Forelimb muscle (tissue), 1 donor: ENCODE measurements around the gene RPS3A. TPM values are rescaled to one million over a fixed set of nuclear protein-coding genes. Genes with fewer than 3 reads are reported as not detected.
"Not testable (repeated sequence)": the region's sequence is repeated elsewhere in the genome, so short reads cannot be mapped to it uniquely, and the experiment has no call there.

Source experiments
- DNase-seq: peaks from one replicate; pipeline ENCODE4 v3.0.0-alpha.2; 2013; ENCODE audit warnings: low read depth
- polyA plus RNA-seq: library from polyadenylated mRNA; unstranded; fragments of 120-200 nt; gene quantifications from one replicate; pipeline ENCODE4 v1.2.1, GENCODE V29; 2013; ENCODE audit not compliant: insufficient read length

The RPS3A gene
- polyA plus RNA-seq: 5,513 TPM

DNA sequence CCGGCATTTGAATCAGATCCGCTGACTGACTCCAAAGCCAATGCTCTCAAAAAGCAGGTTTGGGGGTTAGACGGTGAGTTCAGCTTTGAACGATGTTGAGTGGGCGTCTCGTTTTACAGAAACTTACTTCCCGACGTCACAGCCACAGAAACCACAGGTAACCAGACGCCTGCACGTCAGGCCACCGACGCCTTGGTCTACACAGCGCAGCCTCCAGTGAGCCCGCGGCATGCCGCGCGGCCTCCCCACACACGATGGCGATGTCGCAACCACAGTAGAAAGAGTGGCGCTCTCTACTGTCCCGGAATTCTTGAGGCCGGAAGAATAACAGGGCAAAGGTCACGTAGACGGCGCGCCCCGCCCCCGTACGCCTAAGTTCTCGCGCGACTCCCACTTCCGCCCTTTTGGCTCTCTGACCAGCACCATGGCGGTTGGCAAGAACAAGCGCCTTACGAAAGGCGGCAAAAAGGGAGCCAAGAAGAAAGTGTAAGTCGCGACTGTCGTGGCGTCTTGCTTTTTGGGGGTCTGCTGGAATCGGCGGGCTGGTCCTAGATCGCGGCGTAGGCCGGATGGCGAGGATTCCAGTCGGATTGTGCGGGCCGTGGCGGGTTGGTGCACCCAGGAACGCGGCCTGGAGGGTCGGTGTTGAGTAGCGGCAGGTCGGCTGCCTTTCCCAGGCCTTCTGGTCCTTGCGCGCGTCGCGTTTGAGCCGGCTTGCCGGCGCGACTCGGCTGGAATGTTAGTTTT lies at the start of gene RPS3A:
Gene RPS3A, plus strand, starts transcription at position 400 of the 747 bp plus-strand sequence. Its CDS starts 25 bp downstream, at position 425.
- peak; percentile 93 for DNase-seq

DNA sequence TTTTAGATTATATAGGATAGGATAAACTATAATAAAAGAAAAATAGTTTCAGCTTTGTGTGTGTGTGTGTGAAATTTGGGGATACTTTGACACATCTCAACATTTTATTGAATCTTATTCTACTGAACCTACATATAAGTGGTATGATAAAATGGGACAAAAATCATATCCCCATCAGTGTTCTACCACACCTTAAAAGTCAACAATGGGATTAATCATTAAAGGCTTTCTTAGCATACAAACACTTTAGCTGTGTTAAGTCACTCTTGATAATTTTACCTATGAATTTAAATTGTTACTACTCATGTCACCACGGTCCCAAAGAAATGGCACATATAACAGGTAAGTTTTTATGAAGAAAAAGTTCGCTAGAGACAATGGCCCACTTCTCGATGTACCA lies 46.6 kb upstream of the RPS3A start:
- DNase-seq: no peak

DNA sequence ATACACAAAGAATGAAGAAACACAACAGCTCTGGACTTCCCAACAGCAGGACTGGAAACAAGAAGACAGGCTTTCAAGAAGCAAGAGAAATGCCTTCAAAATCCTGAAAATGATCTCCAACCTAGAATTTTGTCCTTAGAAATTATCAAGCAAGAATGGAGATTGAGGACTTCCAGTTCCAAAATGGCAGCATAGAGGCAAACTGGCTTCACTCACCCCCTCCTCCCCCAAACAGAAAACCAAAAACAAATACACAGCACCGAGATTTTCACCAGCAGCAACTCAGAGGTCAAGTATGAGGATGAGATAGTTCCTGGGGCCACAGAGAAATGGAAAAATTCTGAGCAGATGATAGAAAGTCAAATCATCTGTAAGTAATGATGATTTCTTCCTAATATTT lies 43.9 kb upstream of the RPS3A start:
- no peak for DNase-seq

DNA sequence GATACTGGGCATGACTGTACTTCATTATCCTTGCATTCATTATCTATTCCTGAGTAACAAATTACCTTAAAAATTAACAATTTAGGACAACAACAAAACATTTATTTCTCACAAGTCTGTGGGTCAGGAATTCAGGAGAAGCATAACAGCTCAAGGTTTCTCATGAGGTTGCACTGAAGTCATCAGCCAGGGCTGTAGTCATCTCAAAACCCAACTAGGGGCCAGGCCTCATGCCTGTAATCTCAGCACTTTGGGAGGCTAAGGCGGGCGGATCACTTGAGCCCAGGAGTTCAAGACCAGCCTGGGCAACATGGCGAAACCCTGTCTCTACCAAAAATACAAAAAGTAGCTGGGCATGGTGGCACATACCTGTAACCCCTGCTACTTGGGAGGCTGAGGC lies 36.3 kb upstream of the RPS3A start:
- DNase-seq: not testable (repeated sequence)

DNA sequence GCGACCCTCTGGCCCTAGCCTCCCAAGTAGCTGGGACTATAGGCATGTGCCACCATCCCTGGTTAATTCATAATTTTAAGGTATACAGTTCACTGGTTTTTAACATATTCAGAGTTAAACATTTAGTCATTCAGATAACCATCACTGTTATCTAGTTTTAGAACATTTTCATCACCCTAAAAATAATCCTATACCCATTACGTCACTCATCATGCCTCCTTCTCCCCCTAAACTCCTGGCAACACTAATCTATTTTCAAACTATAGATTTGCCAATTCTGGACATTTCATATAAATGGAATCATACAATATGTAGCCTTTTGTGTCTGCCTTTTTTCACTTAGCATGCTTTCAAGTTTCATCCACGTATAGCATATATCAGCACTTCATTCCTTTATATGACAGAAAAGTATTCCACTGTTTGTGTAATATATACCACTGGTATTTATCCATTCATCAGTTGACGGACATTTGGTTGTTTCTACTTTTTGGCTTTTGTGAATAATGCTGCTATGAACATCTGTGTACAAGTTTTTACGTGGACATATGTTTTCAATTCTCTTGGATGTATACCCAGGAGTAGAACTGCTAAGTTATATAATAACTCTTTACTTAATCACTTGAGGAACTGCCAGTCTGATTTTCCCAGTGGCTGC lies 32.0 kb upstream of the RPS3A start:
- no peak for DNase-seq

DNA sequence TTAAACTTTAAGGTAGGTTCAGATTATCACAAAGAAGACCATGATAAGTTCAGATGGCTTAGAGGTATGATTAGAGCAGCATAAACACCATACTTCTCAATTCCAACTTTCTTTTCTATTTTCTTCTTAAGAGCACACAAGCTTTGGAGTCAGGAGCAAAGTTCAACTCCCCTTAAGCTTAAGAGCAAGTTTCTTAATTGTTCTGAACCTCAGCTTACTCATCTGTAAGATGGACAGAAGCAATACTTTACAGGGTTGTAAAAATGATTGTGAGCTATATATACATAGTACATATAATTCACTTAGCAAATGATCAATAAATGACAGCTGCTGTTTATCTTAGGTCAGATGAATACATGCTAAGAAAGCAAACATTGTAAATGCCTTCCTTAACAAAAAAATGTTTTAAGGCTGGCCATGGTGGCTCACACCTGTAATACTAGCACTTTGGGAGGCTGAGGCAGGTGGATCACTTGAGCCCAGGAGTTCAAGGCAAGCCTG lies 25.0 kb upstream of the RPS3A start:
- no peak for DNase-seq

DNA sequence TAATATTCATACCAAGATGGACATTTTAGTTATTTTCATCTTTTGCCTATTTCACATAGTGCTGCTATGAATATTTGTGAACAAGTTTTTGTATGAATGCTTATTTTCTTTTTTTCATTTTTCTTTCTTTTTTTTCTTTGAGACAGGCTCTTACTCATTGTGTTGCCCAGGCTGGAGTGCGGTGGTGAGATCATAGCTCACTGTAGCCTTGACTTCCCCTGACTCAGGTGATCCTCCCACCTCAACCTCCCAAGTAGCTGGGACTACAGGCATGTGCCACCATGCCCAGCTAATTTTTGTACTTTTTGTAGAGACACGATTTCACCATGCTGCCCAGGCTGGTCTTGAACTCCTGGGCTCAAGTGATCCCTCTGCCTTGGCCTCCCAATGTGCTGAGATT lies 21.4 kb upstream of the RPS3A start:
- not testable (repeated sequence) for DNase-seq

DNA sequence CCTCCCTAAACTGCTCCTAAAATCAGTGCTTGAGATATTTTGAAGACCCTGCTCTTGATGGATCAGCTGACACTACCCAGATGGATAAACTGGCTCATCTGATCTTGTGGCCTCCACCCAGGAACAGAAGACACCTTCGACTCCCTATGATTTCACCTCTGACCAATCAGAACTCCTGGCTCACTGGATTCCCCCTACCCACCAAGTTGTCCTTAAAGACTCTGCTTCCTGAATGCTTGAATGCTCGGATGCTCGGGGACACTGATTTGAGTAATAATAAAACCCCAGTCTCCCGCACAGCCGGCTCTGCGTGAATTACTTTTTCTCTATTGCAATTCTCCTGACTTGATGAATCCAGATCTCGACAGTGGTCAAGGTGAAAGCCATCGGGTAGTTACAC lies 12.0 kb upstream of the RPS3A start:
- DNase-seq: no peak

DNA sequence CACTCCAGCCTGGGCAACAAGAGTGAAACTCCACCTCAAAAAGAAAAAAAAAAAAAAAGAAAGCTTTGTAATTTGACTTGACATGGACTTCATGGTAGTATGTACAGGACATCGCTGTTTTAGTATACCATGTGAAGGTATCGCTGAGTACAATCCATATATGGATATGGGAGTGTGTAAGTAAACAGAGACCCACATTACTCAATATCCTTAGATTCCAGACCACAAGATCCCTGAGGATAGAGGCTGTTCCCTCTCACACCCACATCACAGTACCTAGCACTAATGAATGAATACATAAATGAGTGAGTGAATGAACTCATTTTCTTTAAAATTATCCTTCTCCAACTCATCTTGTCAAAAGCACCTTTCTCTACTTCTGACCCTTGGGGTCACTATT lies 8.4 kb upstream of the RPS3A start:
- DNase-seq: no peak

DNA sequence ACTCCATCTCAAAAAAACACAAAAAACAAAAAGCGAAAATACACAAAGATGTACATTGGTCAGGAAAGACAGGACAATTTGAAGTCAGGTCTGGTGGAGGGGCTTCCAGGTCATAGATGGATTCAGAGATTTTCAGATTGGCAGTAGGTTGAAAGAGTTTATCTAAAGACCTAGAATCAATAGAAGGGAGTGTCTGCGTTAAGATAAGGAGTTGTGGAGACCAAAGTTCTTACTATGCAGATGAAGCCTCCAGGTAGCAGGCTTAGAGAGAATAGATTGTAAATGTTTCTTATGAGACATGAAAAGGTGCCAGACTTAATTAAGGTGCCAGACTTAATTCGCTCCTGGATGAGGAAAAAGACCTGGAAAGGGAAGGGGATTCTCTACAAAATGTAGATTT lies 6.9 kb upstream of the RPS3A start:
- DNase-seq: no peak

DNA sequence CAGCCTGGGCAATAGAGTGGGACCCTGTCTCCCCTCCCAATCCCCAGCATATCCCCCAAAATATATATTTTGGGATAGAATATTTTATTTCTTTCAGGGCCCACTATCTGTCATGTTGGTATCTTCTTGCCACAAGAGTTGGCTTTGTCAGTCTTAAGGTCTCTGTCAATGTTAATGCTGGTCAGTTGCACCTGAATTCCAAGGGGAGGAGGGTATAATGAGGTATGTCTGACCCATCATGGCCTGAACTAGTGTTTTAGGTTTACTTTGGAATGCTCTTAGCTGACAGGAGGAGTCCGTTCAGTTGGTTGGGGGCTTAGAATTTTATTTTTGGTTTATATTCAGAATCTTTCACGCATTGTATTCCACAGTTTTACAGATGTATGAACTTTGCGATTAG lies 6.2 kb upstream of the RPS3A start:
- no peak for DNase-seq

DNA sequence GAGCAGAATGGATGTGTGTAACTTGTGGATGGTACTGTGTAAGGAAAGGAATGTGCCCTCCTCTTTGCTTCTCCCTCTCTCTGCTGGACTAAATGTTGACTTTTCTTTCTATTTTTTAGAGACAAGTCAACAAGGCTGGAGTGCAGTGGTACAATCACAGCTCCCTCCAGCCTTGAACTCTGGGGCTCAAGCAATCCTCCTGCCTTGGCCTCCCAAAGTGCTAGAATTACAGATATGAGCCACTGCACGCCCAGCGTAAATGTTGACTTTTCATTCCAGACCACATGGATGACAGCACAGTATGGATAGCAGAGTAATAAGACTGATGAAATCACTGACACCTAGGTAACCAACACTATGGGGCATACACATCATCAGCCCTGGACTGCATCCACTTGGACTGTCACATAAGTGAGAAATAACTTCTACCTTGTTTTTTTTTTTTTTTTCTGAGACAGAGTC lies 5.1 kb upstream of the RPS3A start:
- DNase-seq: no peak

DNA sequence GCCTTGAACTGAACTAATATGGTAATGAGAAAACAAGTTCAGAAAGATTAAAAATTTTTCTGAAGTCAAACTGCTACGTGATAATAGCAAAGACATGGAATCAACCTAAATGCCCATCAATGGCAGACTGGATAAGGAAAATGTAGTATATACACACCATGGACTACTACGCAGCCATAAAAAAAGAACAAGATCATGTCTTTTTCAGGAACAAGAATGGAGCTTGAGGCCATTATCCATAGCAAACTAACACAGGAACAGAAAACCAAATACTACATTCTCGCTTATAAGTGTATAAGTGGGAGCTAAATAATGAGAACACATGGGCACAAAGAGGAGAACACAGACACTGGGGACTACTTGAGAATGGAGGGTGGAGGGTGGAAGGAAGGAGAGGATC lies 4.3 kb upstream of the RPS3A start:
- no peak for DNase-seq

DNA sequence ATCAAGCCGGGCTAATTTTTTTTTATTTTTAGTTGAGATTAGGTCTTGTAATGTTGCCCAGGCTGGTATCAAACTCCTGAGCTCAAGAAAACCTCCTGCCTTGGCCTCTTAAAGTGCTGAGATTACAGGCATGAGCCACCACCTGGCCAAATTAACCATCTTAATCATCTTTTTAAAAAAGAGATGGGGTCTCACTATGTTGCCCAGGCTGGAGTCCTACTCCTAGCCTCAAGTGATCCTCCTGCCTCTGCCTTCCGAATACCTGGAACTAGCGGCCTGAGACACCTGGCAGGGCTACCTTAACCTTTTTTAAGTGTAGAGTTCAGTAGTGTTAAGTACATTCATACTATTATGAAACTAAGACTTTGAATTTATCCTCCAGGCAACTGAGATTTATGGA lies 1.7 kb upstream of the RPS3A start:
- DNase-seq: no peak

DNA sequence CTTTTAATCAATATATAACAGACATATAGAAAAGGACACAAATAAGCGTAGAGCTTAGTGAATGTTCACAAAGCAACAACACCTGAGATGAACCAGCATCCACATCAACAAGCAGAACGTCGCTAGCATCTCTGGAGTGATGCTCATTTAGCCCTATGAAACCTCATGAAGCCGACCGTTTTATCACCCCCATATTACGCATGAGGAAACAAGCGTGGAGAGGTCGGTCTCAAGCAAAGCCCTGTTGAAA lies 524 bp upstream of the RPS3A start:
- DNase-seq: peak; percentile 11

DNA sequence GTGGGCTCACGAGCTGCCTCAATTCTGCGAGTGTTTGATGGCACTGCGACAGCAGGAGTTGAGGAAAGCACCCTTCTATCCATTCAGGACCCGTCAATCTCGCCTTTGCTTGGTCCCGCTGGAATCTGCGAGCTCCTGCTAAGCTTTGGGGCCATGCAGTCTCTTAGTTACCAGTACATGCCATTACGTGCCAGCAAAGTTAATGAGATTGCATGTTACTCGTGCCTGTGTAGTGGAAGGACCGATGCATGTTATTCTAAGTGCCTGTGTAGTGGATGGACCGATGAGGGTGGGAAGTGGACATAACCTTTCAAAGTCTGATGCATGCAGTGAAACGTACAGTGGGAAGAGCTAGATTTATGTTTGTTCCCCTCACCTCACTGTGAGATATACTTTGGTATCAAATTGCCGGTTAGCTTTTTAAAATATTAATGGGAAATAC lies 569 bp downstream of the RPS3A start:
- DNase-seq: no peak

DNA sequence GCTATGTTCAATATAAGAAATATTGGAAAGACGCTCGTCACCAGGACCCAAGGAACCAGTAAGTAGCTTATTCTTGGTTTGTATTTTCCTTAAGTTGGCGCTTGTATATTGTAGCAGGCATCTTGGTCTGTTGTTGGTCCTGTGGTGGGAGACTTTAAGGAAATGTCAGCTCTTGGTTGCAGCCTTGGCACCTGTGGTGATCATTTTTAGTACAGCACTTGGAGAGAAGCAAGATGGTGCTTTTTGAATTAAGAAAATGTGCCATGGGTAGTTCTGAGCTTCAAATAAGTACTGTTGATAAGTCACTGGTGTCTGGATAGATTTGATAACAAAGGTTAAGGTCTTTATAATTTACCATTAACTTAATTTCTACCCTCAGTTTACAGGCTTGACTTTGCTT lies 1.1 kb downstream of the RPS3A start:
- no peak for DNase-seq

DNA sequence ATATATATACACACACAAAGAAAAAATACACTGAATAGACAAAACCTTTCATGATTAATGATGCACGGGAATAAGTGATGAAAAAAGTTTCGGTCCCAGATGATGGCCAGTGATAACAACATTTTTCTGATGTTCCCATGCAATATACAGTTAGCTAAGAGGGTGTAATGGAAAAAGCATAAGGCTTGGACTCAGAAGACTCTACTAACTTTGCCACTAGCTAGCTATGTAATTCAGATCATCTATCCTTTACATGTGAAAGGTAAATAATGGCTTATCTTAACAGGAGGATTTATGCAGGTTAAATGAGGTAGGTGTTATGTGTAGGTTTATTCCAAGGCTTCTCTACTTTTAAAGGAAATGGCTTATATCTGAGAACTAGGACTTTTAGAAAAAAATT lies 4.3 kb downstream of the RPS3A start:
- no peak for DNase-seq

DNA sequence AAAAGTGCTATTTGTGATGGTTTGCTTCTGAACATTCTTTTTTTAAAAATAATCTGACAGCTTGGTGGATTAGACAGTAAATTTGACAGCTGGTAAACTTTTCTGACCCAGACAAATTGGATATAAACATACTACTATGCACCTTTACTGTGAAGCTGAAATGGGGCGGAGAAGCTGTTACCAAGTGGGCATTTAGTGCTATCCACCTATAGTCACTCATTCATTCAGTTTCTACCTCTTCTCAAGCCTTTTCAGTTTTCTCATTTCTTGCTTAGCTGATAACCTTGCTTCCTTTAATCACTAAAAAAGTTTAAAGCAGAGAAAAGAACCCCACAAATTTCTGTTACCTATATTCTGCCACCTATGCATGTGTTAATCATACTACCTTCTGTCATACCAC lies 5.2 kb downstream of the RPS3A start:
- no peak for DNase-seq

DNA sequence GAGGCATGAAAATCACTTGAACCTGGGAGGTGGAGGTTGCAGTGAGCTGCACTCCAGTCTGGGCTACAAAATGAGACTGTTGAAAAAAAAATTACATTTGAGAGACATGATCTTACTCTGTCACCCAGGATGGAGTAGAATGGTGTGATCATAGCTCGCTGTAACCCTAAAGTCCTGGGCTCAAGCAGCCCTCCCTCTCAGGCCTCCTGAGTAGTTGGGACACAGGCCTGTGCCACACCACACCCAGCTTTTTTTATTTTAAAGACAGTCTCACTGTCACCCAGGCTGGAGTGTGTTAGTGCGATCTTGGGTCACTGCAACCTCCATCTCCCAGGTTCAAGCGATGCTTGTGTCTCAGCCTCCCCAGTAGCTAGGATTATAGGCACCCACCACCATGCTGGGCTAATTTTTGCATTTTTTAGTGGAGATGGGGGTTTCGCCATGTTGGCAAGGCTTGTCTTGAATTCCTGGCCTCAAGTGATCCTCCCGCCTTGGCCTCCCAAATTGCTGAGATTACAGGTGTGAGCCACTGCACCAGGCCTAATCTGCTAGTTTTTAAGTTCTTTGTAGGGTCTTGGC lies 6.1 kb downstream of the RPS3A start:
- no peak for DNase-seq

DNA sequence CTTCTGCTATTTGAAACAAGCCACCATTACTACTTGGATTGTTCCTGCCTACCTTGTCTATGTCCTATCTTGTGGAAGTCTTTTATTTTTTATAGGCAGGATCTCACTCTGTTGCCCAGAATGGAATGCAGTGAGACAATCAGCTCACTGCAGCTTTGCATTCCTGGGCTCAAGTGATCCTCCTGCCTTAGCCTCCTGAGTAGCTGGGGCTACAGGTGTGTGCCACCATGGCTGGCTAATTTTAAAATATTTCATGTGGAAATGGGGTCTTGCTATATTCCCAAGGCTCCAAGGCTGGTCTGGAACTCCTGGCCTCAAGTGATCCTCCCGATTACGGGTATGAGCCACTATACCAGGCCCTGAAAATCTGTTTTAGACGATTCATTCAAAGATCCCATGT lies 7.6 kb downstream of the RPS3A start:
- DNase-seq: no peak

DNA sequence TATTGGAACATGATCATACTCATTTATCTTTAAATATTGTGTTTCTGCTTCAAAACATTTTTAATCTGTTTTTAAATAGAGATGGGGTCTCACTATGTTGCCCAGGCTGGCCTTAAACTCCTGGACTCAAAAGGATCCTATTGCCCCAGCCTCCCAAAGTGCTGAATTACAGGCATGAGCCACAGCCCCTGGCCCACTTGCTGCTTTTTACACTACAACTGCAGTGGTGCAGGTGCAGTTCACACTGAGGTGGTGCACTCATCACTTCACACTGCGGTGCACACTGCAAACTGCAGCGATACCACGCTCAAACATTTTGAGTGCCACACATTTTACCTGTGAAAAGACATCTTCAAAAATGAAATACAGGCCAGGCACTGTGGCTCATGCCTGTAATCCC lies 10.8 kb downstream of the RPS3A start:
- no peak for DNase-seq

DNA sequence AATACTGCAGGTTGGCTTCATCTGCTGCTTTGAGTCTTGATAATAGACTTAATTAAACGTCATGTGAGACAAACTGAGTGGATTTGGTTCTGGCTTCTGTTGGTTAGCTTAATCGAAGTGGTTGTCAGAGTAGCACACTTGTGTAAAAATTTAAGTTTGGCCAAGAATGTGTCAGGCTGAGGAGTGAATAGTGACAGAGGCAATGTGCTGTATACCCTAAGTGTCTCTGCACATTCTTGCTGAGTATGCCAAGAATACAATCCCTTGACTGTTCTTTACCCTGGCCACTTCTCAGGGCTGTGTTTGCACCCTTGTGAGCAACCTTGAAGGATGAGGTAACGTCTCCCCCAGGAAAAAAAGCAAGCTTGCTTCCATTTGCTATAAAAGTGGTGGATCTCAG lies 14.9 kb downstream of the RPS3A start:
- DNase-seq: no peak
